ENCODE data around the gene SCFD2. TPM values are rescaled to one million over a fixed set of nuclear protein-coding genes. Genes with fewer than 3 reads are reported as not detected.

SCFD2 gene
- total and polyA plus RNA-seq, 2 of the 8 experiments (the other 6 are each of a cell fraction or from before 2014, with no cell fraction given), result 6.2 to 10.2 TPM

GRCh38 chr4:52976523-52977230 lies 389.2 kb downstream of the SCFD2 start (continued):
- TF ChIP-seq CHD7 (IDR thresholded peaks at IDR 0.05; ENCODE audit: insufficient replicate concordance, low read length) (no peak), ZNF274 (IDR thresholded peaks at IDR 0.05; ENCODE audit: borderline replicate concordance, extremely low read depth, low read length) (no peak)

Measured in H1 (cell line).